WTC11 (cell line): ENCODE results near the gene ASB2. TPM values are rescaled to one million over a fixed set of nuclear protein-coding genes. Genes with fewer than 3 reads are reported as not detected.

Experiments used
- ATAC-seq: fragments of 200-7000 bp; cut with Tn5 transposase; 2 replicates; pipeline ENCODE4 v1.10.0; 2021; ENCODE audit warnings: mild to moderate bottlenecking, moderate library complexity
- CTCF ChIA-PET: fragments of 300-600 bp; sonication (Branson Sonifier 250); formaldehyde crosslinking; loops from one replicate; lab custom pipeline; 2021; ENCODE audit warnings: antibody characterized with exemption; lab: Charles Lee
- POLR2A ChIA-PET: fragments of 350-600 bp; sonication (Branson Sonifier 250); formaldehyde crosslinking; loops from one replicate; lab custom pipeline; 2021; ENCODE audit warnings: antibody characterized with exemption; lab: Charles Lee
- DNase-seq: peaks from one replicate; pipeline ENCODE4 v3.0.0; 2021; ENCODE audit warnings: low spot score
- H3K27ac Mint-ChIP-seq: 2 replicates; pipeline ENCODE4 v1.8.0; 2021; ENCODE audit warnings: mixed read lengths
- H3K27me3 Mint-ChIP-seq: 2 replicates; pipeline ENCODE4 v1.8.0; 2021; ENCODE audit warnings: low read depth, mild to moderate bottlenecking, moderate library complexity, mixed read lengths
- H3K36me3 Mint-ChIP-seq: 2 replicates; pipeline ENCODE4 v1.8.0; 2021; ENCODE audit warnings: mixed read lengths
- H3K4me1 Mint-ChIP-seq: 2 replicates; pipeline ENCODE4 v1.8.0; 2022; ENCODE audit warnings: mixed read lengths
- H3K4me3 Mint-ChIP-seq: 2 replicates; pipeline ENCODE4 v1.8.0; 2021; ENCODE audit warnings: mild to moderate bottlenecking, moderate library complexity, mixed read lengths
- H3K9me3 Mint-ChIP-seq: 2 replicates; pipeline ENCODE4 v1.8.0; 2021; ENCODE audit warnings: mixed read lengths
- ATF2 ChIP-seq: sonication (generic); formaldehyde crosslinking; IDR thresholded peaks from 2 replicates; pipeline ENCODE4 v1.8.1; 2022; ENCODE audit warnings: low read depth, missing genetic modification reagents, borderline replicate concordance
- CBFB ChIP-seq: sonication (generic); formaldehyde crosslinking; IDR thresholded peaks from 2 replicates; pipeline ENCODE4 v1.8.1; 2022; ENCODE audit warnings: mild to moderate bottlenecking, low read depth, missing genetic modification reagents
- CDX4 ChIP-seq: fragments of 250-450 bp; sonication (Bioruptor Pico); IDR thresholded peaks from 2 replicates; pipeline ENCODE4 v1.9.0; 2021; ENCODE audit warnings: moderate library complexity, mild to moderate bottlenecking, inconsistent platforms, borderline replicate concordance
- E2F5 ChIP-seq: sonication (generic); formaldehyde crosslinking; IDR thresholded peaks from 2 replicates; pipeline ENCODE4 v1.8.1; 2022; ENCODE audit warnings: mild to moderate bottlenecking, moderate library complexity, missing genetic modification reagents
- ELF4 ChIP-seq: sonication (generic); formaldehyde crosslinking; IDR thresholded peaks from 2 replicates; pipeline ENCODE4 v1.8.1; 2022; ENCODE audit warnings: low read depth, mild to moderate bottlenecking, moderate library complexity, missing genetic modification reagents
- EMX1 ChIP-seq: fragments of 250-450 bp; sonication (Bioruptor Pico); IDR thresholded peaks from 2 replicates; pipeline ENCODE4 v1.8.0; 2021; ENCODE audit warnings: mild to moderate bottlenecking
- FOXK1 ChIP-seq: sonication (generic); formaldehyde crosslinking; IDR thresholded peaks from 2 replicates; pipeline ENCODE4 v1.8.0; 2022; ENCODE audit warnings: mild to moderate bottlenecking, moderate library complexity, missing genetic modification reagents
- GABPB1 ChIP-seq: sonication (generic); formaldehyde crosslinking; IDR thresholded peaks from 2 replicates; pipeline ENCODE4 v1.8.1; 2023; ENCODE audit warnings: mild to moderate bottlenecking, missing genetic modification reagents
- JAZF1 ChIP-seq: fragments of 250-450 bp; sonication (Bioruptor Pico); IDR thresholded peaks from 2 replicates; pipeline ENCODE4 v1.9.0; 2021; ENCODE audit warnings: moderate library complexity, mild to moderate bottlenecking, inconsistent platforms
- NFATC4 ChIP-seq: fragments of 250-450 bp; sonication (Bioruptor Pico); IDR thresholded peaks from 2 replicates; pipeline ENCODE4 v1.9.0; 2021; ENCODE audit warnings: mild to moderate bottlenecking
- NFE2L1 ChIP-seq: sonication (generic); formaldehyde crosslinking; IDR thresholded peaks from 2 replicates; pipeline ENCODE4 v1.8.1; 2023; ENCODE audit warnings: missing genetic modification reagents
- NR1H2 ChIP-seq: sonication (generic); formaldehyde crosslinking; IDR thresholded peaks from 2 replicates; pipeline ENCODE4 v1.9.0; 2021; ENCODE audit warnings: mild to moderate bottlenecking, moderate library complexity, missing genetic modification reagents
- NR2C2 ChIP-seq: sonication (generic); formaldehyde crosslinking; IDR thresholded peaks from 2 replicates; pipeline ENCODE4 v1.8.0; 2022; ENCODE audit warnings: mild to moderate bottlenecking, missing genetic modification reagents
- NR3C1 ChIP-seq: sonication (generic); formaldehyde crosslinking; conservative IDR thresholded peaks from 2 replicates; pipeline ENCODE4 v1.8.1; 2023; ENCODE audit warnings: low read depth, mild to moderate bottlenecking, missing genetic modification reagents
- PREB ChIP-seq: sonication (generic); formaldehyde crosslinking; IDR thresholded peaks from 2 replicates; pipeline ENCODE4 v1.8.1; 2022; ENCODE audit warnings: mild to moderate bottlenecking, missing genetic modification reagents, moderate library complexity, borderline replicate concordance
- SOX15 ChIP-seq: fragments of 250-450 bp; sonication (Bioruptor Pico); IDR thresholded peaks from 2 replicates; pipeline ENCODE4 v1.9.0; 2021; ENCODE audit warnings: mild to moderate bottlenecking
- USF1 ChIP-seq: sonication (generic); formaldehyde crosslinking; IDR thresholded peaks from 2 replicates; pipeline ENCODE4 v1.8.0; 2022; ENCODE audit warnings: mild to moderate bottlenecking, missing genetic modification reagents
- ZBTB21 ChIP-seq: sonication (generic); formaldehyde crosslinking; IDR thresholded peaks from 2 replicates; pipeline ENCODE4 v1.8.1; 2023; ENCODE audit warnings: mild to moderate bottlenecking, missing genetic modification reagents, borderline replicate concordance
- ZBTB43 ChIP-seq: sonication (generic); formaldehyde crosslinking; IDR thresholded peaks from 2 replicates; pipeline ENCODE4 v1.8.1; 2023; ENCODE audit warnings: mild to moderate bottlenecking, missing genetic modification reagents
- ZNF317 ChIP-seq: sonication (generic); formaldehyde crosslinking; IDR thresholded peaks from 2 replicates; pipeline ENCODE4 v1.8.1; 2023; ENCODE audit warnings: low read depth, mild to moderate bottlenecking, moderate library complexity, missing genetic modification reagents, borderline replicate concordance
- ZNF532 ChIP-seq: fragments of 250-450 bp; sonication (Bioruptor Pico); IDR thresholded peaks from 2 replicates; pipeline ENCODE4 v1.9.0; 2021; ENCODE audit warnings: mild to moderate bottlenecking, borderline replicate concordance
- total RNA-seq: library from RNA; stranded (reverse); gene quantifications from 3 replicates; pipeline ENCODE4 v1.2.3, GENCODE V29; 2021

ASB2 gene
- total RNA-seq, 1 experiment from 2014 or later: 0.37 TPM

- no peak for DNase-seq
- peaks cover 3% of the 10 kb centered on the region for H3K27me3 Mint-ChIP-seq
- H3K27ac Mint-ChIP-seq: no peak overlapping the region
- CTCF ChIA-PET: interaction anchor here (0.8 to 1.7 kb wide), 4 partner anchors 12 to 243 kb away, joined by 3 to 4 read pairs (median 4); no protein-coding TSS in a partner anchor
- H3K36me3 Mint-ChIP-seq: no peaks in the 10 kb centered on the region
- POLR2A ChIA-PET: no interaction called here
- no peak overlapping the region for H3K4me3 Mint-ChIP-seq
- TF ChIP-seq GABPB1 (CRISPR knock-in tag): no peak
- no peak for TF ChIP-seq ATF2 (CRISPR knock-in tag)
- no peak for TF ChIP-seq ZNF532 (CRISPR knock-in tag)
- TF ChIP-seq JAZF1 (CRISPR knock-in tag): no peak
- TF ChIP-seq USF1 (CRISPR knock-in tag): no peak
- TF ChIP-seq NFE2L1 (CRISPR knock-in tag): no peak
- TF ChIP-seq ZBTB21 (CRISPR knock-in tag): no peak
- ATAC-seq: no peak
- H3K4me1 Mint-ChIP-seq: peaks cover 43% of the 10 kb centered on the region
- no peaks in the 10 kb centered on the region for H3K9me3 Mint-ChIP-seq
Measured at GRCh38 chr14:93891756-93892504, 84.4 kb downstream of the ASB2 start.

- peaks cover 13% of the 10 kb centered on the region for H3K9me3 Mint-ChIP-seq
- ChIA-PET CTCF (interaction anchor here (0.6 to 2.6 kb wide), 3 partner anchors 10 to 705 kb away, joined by 4 to 9 read pairs (median 4); partner anchors contain the start of gene MOAP1), POLR2A (no interaction called here)
- H3K4me3 Mint-ChIP-seq: no peak overlapping the region
- H3K4me1 Mint-ChIP-seq: peaks cover 38% of the 10 kb centered on the region
- DNase-seq: no peak
- H3K27ac Mint-ChIP-seq: no peak overlapping the region
- H3K27me3 Mint-ChIP-seq: peaks cover 3% of the 10 kb centered on the region
- H3K36me3 Mint-ChIP-seq: no peaks in the 10 kb centered on the region
- ATAC-seq: no peak
- TF ChIP-seq ZBTB43 (CRISPR knock-in tag) (no peak), PREB (CRISPR knock-in tag) (no peak), NFATC4 (CRISPR knock-in tag) (no peak), ELF4 (CRISPR knock-in tag) (no peak), FOXK1 (CRISPR knock-in tag) (no peak), ZNF317 (CRISPR knock-in tag) (no peak), CBFB (CRISPR knock-in tag) (no peak), NR2C2 (CRISPR knock-in tag) (no peak), NR3C1 (CRISPR knock-in tag) (no peak), SOX15 (CRISPR knock-in tag) (no peak), CDX4 (CRISPR knock-in tag) (no peak), E2F5 (CRISPR knock-in tag) (no peak), EMX1 (CRISPR knock-in tag) (no peak), NR1H2 (CRISPR knock-in tag) (no peak)
Measured at GRCh38 chr14:93889739-93890483, 86.5 kb downstream of the ASB2 start.
